ENCODE results near the gene F8. TPM values are rescaled to one million over a fixed set of nuclear protein-coding genes. Genes with fewer than 3 reads are reported as not detected.

F8 gene
- total RNA-seq, 1 experiment from 2014 or later: 0.91 TPM

GRCh38 chrX:154815274-154815818 lies 207.2 kb downstream of the F8 start:
- DNase-seq: no peak
- Histone ChIP-seq H2AFZ (ENCODE audit: low read length) (no peak overlapping the region), H4K20me1 (ENCODE audit: low read length) (no peaks in the 10 kb centered on the region), H3K9me3 (ENCODE audit: low read length) (no peaks in the 10 kb centered on the region), H3K79me2 (ENCODE audit: low read length) (no peaks in the 10 kb centered on the region), H3F3A (ENCODE audit: low read length, unreplicated experiment) (no peaks in the 10 kb centered on the region), H3K4me1 (ENCODE audit: insufficient read depth, low read length) (no peaks in the 10 kb centered on the region), H3K27ac (ENCODE audit: low read length) (no peak overlapping the region), H3K4me2 (ENCODE audit: low read length) (no peak overlapping the region), H3K4me3 (ENCODE audit: low read length) (no peak overlapping the region), H3K27me3 (ENCODE audit: low read length) (no peaks in the 10 kb centered on the region), H3K36me3 (ENCODE audit: low read depth, low read length) (no peaks in the 10 kb centered on the region), H3K9me2 (replicated peaks; ENCODE audit: low read length) (no peaks in the 10 kb centered on the region), H3K9ac (ENCODE audit: low read length) (no peak overlapping the region)
- BruUV-seq (replicated peaks): no TSS peak
- TF ChIP-seq CTCF (conservative IDR thresholded peaks at IDR 0.05; ENCODE audit: low read depth, low read length): no peak
- no peak for TF ChIP-seq EZH2 (IDR thresholded peaks at IDR 0.05; ENCODE audit: low read length, unreplicated experiment)
- TF ChIP-seq EZH2phosphoT487 (IDR thresholded peaks at IDR 0.05; ENCODE audit: borderline replicate concordance, low read length): no peak
- intact Hi-C loops (cut with micrococcal nuclease): no loop called here
- no peak for ATAC-seq
- ChIA-PET CTCF (no interaction called here), POLR2A (ENCODE audit: unreplicated experiment) (no interaction called here)

GRCh38 chrX:154813801-154814200 lies 208.7 kb downstream of the F8 start:
- no peak overlapping the region for H3K4me2 ChIP-seq (ENCODE audit: low read length)
- no peak overlapping the region for H3K4me3 ChIP-seq (ENCODE audit: low read length)
- no peaks in the 10 kb centered on the region for H3K36me3 ChIP-seq (ENCODE audit: low read depth, low read length)
- no TSS peak for BruUV-seq (replicated peaks)
- ATAC-seq: no peak
- H3K27me3 ChIP-seq (ENCODE audit: low read length): no peaks in the 10 kb centered on the region
- no peak overlapping the region for H3K27ac ChIP-seq (ENCODE audit: low read length)
- TF ChIP-seq EZH2phosphoT487 (IDR thresholded peaks at IDR 0.05; ENCODE audit: borderline replicate concordance, low read length) (no peak), EZH2 (IDR thresholded peaks at IDR 0.05; ENCODE audit: low read length, unreplicated experiment) (no peak)
- H3K9me2 ChIP-seq (replicated peaks; ENCODE audit: low read length): no peaks in the 10 kb centered on the region
- ChIA-PET POLR2A (ENCODE audit: unreplicated experiment) (no interaction called here), CTCF (no interaction called here)
- no peak overlapping the region for H2AFZ ChIP-seq (ENCODE audit: low read length)
- intact Hi-C loops (cut with micrococcal nuclease): no loop called here
- H3K4me1 ChIP-seq (ENCODE audit: insufficient read depth, low read length): no peaks in the 10 kb centered on the region
- H3K79me2 ChIP-seq (ENCODE audit: low read length): no peaks in the 10 kb centered on the region
- no peaks in the 10 kb centered on the region for H3F3A ChIP-seq (ENCODE audit: low read length, unreplicated experiment)
- no peak overlapping the region for H3K9ac ChIP-seq (ENCODE audit: low read length)
- DNase-seq: no peak
- H3K9me3 ChIP-seq (ENCODE audit: low read length): no peaks in the 10 kb centered on the region
- no peaks in the 10 kb centered on the region for H4K20me1 ChIP-seq (ENCODE audit: low read length)

GRCh38 chrX:154812341-154813101 lies 210.0 kb downstream of the F8 start:
- intact Hi-C loops (cut with micrococcal nuclease): no loop called here
- no peak for TF ChIP-seq EZH2 (IDR thresholded peaks at IDR 0.05; ENCODE audit: low read length, unreplicated experiment)
- no peak for TF ChIP-seq EZH2phosphoT487 (IDR thresholded peaks at IDR 0.05; ENCODE audit: borderline replicate concordance, low read length)
- TF ChIP-seq CTCF (conservative IDR thresholded peaks at IDR 0.05; ENCODE audit: low read depth, low read length): no peak
- ChIA-PET CTCF (no interaction called here), POLR2A (ENCODE audit: unreplicated experiment) (no interaction called here)
- ATAC-seq: no peak
- Histone ChIP-seq H3K27ac (ENCODE audit: low read length) (no peak overlapping the region), H3K79me2 (ENCODE audit: low read length) (no peaks in the 10 kb centered on the region), H2AFZ (ENCODE audit: low read length) (no peak overlapping the region), H3K36me3 (ENCODE audit: low read depth, low read length) (no peaks in the 10 kb centered on the region), H3K9ac (ENCODE audit: low read length) (no peak overlapping the region), H3K9me3 (ENCODE audit: low read length) (no peaks in the 10 kb centered on the region), H3K9me2 (replicated peaks; ENCODE audit: low read length) (no peaks in the 10 kb centered on the region), H4K20me1 (ENCODE audit: low read length) (no peaks in the 10 kb centered on the region), H3K27me3 (ENCODE audit: low read length) (no peaks in the 10 kb centered on the region), H3F3A (ENCODE audit: low read length, unreplicated experiment) (no peaks in the 10 kb centered on the region), H3K4me1 (ENCODE audit: insufficient read depth, low read length) (no peaks in the 10 kb centered on the region), H3K4me2 (ENCODE audit: low read length) (no peak overlapping the region), H3K4me3 (ENCODE audit: low read length) (no peak overlapping the region)
- BruUV-seq (replicated peaks): no TSS peak
- no peak for DNase-seq
